Neutrophil (primary cell): ENCODE data around the gene GALNT18.

ENCODE experiments used
- H3K27ac ChIP-seq: fragments of 200-600 bp; sonication (generic); 2 replicates; pipeline ENCODE4 v1.5.1; 2016; ENCODE audit warnings: mild to moderate bottlenecking, moderate library complexity
- H3K27me3 ChIP-seq: fragments of 200-600 bp; sonication (generic); 2 replicates; pipeline ENCODE4 v1.6.0; 2016; ENCODE audit warnings: mild to moderate bottlenecking
- H3K36me3 ChIP-seq: fragments of 200-600 bp; sonication (generic); 2 replicates; pipeline ENCODE4 v1.5.1; 2017
- H3K4me1 ChIP-seq, 2 experiments: fragments of 200-600 bp in 1 of 2; sonication (generic) in 1 of 2; 1 replicate in 1 of 2; 2 replicates in 1 of 2; pipeline versions ENCODE4 v1.5.1 to v1.6.1; 2013 to 2016; ENCODE audit warnings: low read depth in 1 of 2, low read length in 1 of 2, mild to moderate bottlenecking in 1 of 2, moderate library complexity in 1 of 2; ENCODE audit not compliant: control insufficient read depth in 1 of 2, insufficient read depth in 1 of 2
- H3K4me3 ChIP-seq, 2 experiments: fragments of 200-600 bp in 1 of 2; sonication (generic) in 1 of 2; 1 replicate in 1 of 2; 2 replicates in 1 of 2; pipeline ENCODE4 v1.5.1; 2013 to 2016; ENCODE audit warnings: low read depth in 1 of 2, low read length in 1 of 2, mild to moderate bottlenecking in 1 of 2, moderate library complexity in 1 of 2
- H3K9me3 ChIP-seq: fragments of 200-600 bp; sonication (generic); 2 replicates; pipeline ENCODE4 v1.5.1; 2016
- TF ChIP-seq, protein P1 (sequence below): fragments of 200-600 bp; sonication (generic); IDR thresholded peaks from 2 replicates; pipeline ENCODE4 v1.5.1; 2016; ENCODE audit warnings: antibody characterized with exemption

GALNT18 gene

DNA sequence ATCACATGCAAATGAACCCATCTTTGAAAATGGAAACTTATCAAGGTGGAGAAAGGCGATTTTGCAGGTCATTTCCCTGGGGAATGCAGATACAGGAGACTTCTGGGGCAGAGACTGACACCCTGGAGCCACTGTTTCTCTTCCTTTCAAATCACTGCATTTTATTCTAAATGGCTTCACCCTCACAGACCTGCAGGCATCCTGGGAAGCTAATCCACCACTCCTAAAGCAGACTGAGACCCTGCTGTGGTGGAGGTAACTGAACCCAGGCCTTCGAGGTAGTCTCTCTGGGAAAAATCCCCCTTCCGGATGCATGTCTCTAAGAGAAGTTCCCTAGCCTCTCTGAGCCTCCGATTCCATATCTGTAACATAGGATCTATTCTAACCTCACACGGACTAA lies 247.9 kb downstream of the GALNT18 start:
- Histone ChIP-seq H3K4me1 (no peaks in the 10 kb centered on the region), H3K4me3 (no peak overlapping the region), H3K27me3 (peaks cover 7% of the 10 kb centered on the region), H3K36me3 (no peaks in the 10 kb centered on the region), H3K9me3 (no peaks in the 10 kb centered on the region), H3K27ac (no peak overlapping the region)
- TF ChIP-seq, protein P1, sequence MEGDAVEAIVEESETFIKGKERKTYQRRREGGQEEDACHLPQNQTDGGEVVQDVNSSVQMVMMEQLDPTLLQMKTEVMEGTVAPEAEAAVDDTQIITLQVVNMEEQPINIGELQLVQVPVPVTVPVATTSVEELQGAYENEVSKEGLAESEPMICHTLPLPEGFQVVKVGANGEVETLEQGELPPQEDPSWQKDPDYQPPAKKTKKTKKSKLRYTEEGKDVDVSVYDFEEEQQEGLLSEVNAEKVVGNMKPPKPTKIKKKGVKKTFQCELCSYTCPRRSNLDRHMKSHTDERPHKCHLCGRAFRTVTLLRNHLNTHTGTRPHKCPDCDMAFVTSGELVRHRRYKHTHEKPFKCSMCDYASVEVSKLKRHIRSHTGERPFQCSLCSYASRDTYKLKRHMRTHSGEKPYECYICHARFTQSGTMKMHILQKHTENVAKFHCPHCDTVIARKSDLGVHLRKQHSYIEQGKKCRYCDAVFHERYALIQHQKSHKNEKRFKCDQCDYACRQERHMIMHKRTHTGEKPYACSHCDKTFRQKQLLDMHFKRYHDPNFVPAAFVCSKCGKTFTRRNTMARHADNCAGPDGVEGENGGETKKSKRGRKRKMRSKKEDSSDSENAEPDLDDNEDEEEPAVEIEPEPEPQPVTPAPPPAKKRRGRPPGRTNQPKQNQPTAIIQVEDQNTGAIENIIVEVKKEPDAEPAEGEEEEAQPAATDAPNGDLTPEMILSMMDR = no peak

DNA sequence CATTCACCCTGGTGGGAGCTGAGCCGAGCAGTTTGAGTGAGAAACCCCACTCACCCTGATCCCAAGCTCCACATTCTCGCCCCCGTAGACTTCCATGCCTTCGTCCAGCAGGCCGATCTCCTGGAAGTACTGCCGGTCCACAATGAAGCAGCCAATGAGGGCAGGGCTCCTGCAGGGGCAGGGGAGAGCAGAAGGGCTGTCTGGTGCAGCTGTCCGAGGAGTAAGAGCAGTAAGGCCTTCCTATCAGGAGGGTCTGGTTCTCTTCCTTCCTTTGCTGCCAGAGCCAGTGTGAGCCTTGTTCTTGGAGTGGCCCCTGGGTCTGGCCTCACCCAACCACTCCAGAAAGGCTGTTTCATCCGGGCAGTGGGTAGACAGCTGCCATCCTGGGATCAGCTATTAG lies 249.3 kb downstream of the GALNT18 start:
- Histone ChIP-seq H3K9me3 (no peaks in the 10 kb centered on the region), H3K4me3 (no peak overlapping the region), H3K4me1 (no peaks in the 10 kb centered on the region), H3K36me3 (no peaks in the 10 kb centered on the region), H3K27me3 (peaks cover 7% of the 10 kb centered on the region), H3K27ac (no peak overlapping the region)
- TF ChIP-seq, protein P1 = no peak

DNA sequence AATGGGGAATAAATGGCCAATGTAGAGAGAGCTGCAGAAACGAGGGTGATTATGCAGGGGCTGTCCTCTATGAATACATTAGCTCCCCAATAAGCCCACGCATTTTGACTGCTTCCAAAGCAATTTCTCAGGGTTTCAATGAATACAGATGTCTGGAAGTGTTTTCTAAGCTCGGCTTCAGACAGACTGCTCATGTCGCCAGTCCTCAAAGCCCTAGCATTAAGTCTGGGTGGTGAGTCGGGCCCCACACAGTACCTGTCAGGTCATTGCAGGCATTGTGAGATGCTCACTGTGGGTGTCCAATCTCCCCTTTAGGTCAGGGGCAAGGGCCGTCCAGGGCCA lies 250.9 kb downstream of the GALNT18 start:
- Histone ChIP-seq H3K27ac (no peak overlapping the region), H3K9me3 (no peaks in the 10 kb centered on the region), H3K27me3 (peaks cover 7% of the 10 kb centered on the region), H3K4me3 (no peak overlapping the region), H3K4me1 (no peaks in the 10 kb centered on the region), H3K36me3 (no peaks in the 10 kb centered on the region)
- TF ChIP-seq, protein P1 = no peak

DNA sequence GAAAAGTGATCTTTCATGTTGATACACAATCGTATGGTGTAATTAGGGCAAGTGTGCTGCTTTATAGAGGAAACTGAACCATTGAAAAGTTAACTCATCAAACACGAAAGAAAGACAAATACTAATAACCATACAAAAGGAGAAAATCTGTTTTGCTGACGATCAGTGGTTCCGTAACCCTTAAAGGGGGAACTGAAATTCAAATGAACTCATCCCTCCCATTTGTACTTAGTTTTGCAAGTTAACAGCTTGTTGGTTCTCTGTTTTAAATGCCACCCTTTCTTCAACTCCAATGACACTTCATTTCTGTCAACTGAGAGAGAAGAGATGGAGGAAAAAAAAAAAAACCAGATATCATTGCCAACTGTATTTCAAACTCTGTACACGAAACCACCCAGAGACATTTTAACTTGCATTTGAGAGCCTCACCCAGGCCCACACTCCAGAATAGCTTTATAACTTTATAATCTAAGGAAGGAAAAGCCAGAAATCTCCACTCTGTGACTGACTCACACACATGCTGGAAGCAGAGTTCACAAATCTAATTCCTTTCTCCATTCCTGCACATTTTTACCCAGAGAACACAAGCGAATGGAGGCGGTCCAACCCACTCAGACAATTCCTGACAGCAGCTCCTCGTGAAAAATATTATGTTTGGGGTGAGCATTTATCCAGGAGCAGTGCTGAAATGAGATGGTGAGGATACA lies 251.4 kb downstream of the GALNT18 start:
- Histone ChIP-seq H3K4me1 (no peaks in the 10 kb centered on the region), H3K9me3 (no peaks in the 10 kb centered on the region), H3K4me3 (no peak overlapping the region), H3K36me3 (no peaks in the 10 kb centered on the region), H3K27ac (no peak overlapping the region), H3K27me3 (peaks cover 7% of the 10 kb centered on the region)
- TF ChIP-seq, protein P1 = no peak

DNA sequence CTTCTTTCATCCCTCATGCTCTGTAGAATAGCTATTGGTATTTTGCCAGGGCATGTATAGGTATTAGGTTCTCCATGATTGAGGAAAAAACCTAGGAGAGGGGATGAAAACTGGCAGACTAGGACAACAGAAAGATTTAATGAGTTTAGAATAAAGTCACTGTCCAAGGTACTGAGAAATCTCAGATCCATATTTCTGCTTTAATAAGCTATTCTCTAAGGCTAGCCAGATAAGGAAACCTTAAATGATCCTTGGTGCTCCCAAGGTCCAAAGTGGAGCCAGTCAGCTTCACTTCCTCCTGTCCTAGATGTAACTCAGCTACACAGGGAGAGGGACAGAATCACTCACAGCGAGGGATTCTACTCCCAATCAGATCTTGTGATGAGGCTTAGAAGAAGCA lies 255.0 kb downstream of the GALNT18 start:
- Histone ChIP-seq H3K4me3 (no peak overlapping the region), H3K36me3 (no peaks in the 10 kb centered on the region), H3K9me3 (no peaks in the 10 kb centered on the region), H3K27me3 (peaks cover 13% of the 10 kb centered on the region), H3K4me1 (no peaks in the 10 kb centered on the region), H3K27ac (no peak overlapping the region)
- TF ChIP-seq, protein P1 = no peak

DNA sequence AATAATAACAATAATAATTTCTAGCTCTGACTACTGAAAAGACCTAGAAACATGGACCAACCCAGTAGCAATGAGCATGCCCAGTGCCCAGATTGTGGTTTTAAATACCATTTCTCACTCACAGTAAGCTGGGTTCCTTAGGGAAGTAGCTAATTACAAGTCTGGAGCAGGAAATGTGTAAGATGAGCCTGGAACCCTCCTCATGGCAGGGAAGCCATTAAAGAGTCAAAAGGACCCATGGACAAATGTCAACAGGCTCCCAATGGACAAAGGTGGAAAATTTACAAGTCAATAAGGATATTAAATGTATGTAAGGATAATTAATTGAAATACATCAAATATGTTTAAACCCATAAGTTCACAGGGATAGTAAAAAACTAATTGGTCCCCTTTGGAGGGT lies 258.1 kb downstream of the GALNT18 start:
- no peaks in the 10 kb centered on the region for H3K36me3 ChIP-seq
- no peak overlapping the region for H3K27ac ChIP-seq
- H3K27me3 ChIP-seq = peaks cover 17% of the 10 kb centered on the region
- H3K4me3 ChIP-seq = no peak overlapping the region
- TF ChIP-seq, protein P1 = no peak
- no peaks in the 10 kb centered on the region for H3K4me1 ChIP-seq
- H3K9me3 ChIP-seq = no peaks in the 10 kb centered on the region
